HepG2 (cell line): ENCODE results near the gene APLF. TPM values are rescaled to one million over a fixed set of nuclear protein-coding genes. Genes with fewer than 3 reads are reported as not detected.
A peak's percentile ranks its signal among the peaks of the same experiment; 100 is the strongest.

Source experiments
- JUN ChIP-seq: sonication (generic); formaldehyde crosslinking; IDR thresholded peaks from 2 replicates; pipeline ENCODE4 v1.4.0; 2020; ENCODE audit warnings: mild to moderate bottlenecking, missing genetic modification reagents
- KDM4B ChIP-seq: sonication (generic); formaldehyde crosslinking; IDR thresholded peaks from 2 replicates; pipeline ENCODE4 v1.4.0; 2020; ENCODE audit warnings: missing genetic modification reagents
- KLF12 ChIP-seq: sonication (generic); formaldehyde crosslinking; IDR thresholded peaks from 2 replicates; pipeline ENCODE4 v1.4.0; 2020; ENCODE audit warnings: missing genetic modification reagents, borderline replicate concordance
- PAWR ChIP-seq: sonication (generic); formaldehyde crosslinking; IDR thresholded peaks from 2 replicates; pipeline ENCODE4 v1.4.0; 2020; ENCODE audit warnings: missing genetic modification reagents, mild to moderate bottlenecking, borderline replicate concordance
- RELA ChIP-seq: sonication (generic); formaldehyde crosslinking; IDR thresholded peaks from 2 replicates; pipeline ENCODE4 v1.4.0; 2020; ENCODE audit warnings: missing genetic modification reagents
- RNF2 ChIP-seq: fragments of 450-650 bp; conservative IDR thresholded peaks from 2 replicates; pipeline ENCODE4 v1.6.1; 2016; ENCODE audit warnings: low read depth
- SIN3A ChIP-seq: IDR thresholded peaks from 2 replicates; pipeline ENCODE4 v1.6.1; 2011; ENCODE audit warnings: low read depth, mild to moderate bottlenecking, control low read depth, low read length, borderline replicate concordance
- SSRP1 ChIP-seq: IDR thresholded peaks from 2 replicates; pipeline ENCODE4 v1.6.1; 2016; ENCODE audit warnings: control low read depth
- STAT6 ChIP-seq: sonication (generic); formaldehyde crosslinking; IDR thresholded peaks from 2 replicates; pipeline ENCODE4 v1.4.0; 2020; ENCODE audit warnings: missing genetic modification reagents, mild to moderate bottlenecking, borderline replicate concordance
- UBTF ChIP-seq: sonication (generic); formaldehyde crosslinking; IDR thresholded peaks from 2 replicates; pipeline ENCODE4 v1.4.0; 2020; ENCODE audit warnings: mild to moderate bottlenecking, missing genetic modification reagents
- ZFP36L1 ChIP-seq: sonication (generic); formaldehyde crosslinking; IDR thresholded peaks from 2 replicates; pipeline ENCODE4 v1.8.0; 2022; ENCODE audit warnings: mild to moderate bottlenecking, missing genetic modification reagents, moderate library complexity
- ZNF12 ChIP-seq: sonication (generic); formaldehyde crosslinking; IDR thresholded peaks from 2 replicates; pipeline ENCODE4 v1.5.0; 2020; ENCODE audit warnings: missing genetic modification reagents
- ZNF20 ChIP-seq: sonication (generic); formaldehyde crosslinking; IDR thresholded peaks from 2 replicates; pipeline ENCODE4 v1.4.0; 2020; ENCODE audit warnings: mild to moderate bottlenecking, moderate library complexity, missing genetic modification reagents
- ZNF598 ChIP-seq: sonication (generic); formaldehyde crosslinking; IDR thresholded peaks from 2 replicates; pipeline ENCODE4 v1.5.1; 2020; ENCODE audit warnings: mild to moderate bottlenecking, missing genetic modification reagents, borderline replicate concordance
- ZSCAN30 ChIP-seq: sonication (generic); formaldehyde crosslinking; IDR thresholded peaks from 2 replicates; pipeline ENCODE4 v1.5.0; 2020; ENCODE audit warnings: mild to moderate bottlenecking, missing genetic modification reagents
- polyA plus RNA-seq, 8 experiments: library from polyadenylated mRNA; depleted of rRNA in 3 of 8; stranded (reverse) in 7 of 8; unstranded in 1 of 8; fragments of >200 nt; fragmentation: Illumina TruSeq in 4 of 8; extraction: Trizol in 4 of 8; gene quantifications; 2 replicates each; pipeline versions ENCODE4 v1.2.1 to v1.2.3, GENCODE V29; 2011 to 2016; ENCODE audit warnings: low read depth in 4 of 8, missing spikeins in 1 of 8, mixed read lengths in 1 of 8; ENCODE audit not compliant: insufficient read depth in 1 of 8
- total RNA-seq, 5 experiments: library from RNA; depleted of rRNA; stranded (reverse); fragments of >200 nt; fragmentation: Illumina TruSeq; extraction: Trizol; gene quantifications; 2 replicates each; pipeline ENCODE4 v1.2.3, GENCODE V29; 2016; ENCODE audit warnings: low read depth in 1 of 5
- TF ChIP-seq, protein P1 (sequence below): sonication (generic); formaldehyde crosslinking; IDR thresholded peaks from 2 replicates; pipeline ENCODE4 v1.4.0; 2020; ENCODE audit warnings: mild to moderate bottlenecking, missing genetic modification reagents

APLF gene
- total and polyA plus RNA-seq, 2 of the 13 experiments (the other 11 are each of a cell fraction or from before 2014, with no cell fraction given), result 0.45 to 2.2 TPM

DNA sequence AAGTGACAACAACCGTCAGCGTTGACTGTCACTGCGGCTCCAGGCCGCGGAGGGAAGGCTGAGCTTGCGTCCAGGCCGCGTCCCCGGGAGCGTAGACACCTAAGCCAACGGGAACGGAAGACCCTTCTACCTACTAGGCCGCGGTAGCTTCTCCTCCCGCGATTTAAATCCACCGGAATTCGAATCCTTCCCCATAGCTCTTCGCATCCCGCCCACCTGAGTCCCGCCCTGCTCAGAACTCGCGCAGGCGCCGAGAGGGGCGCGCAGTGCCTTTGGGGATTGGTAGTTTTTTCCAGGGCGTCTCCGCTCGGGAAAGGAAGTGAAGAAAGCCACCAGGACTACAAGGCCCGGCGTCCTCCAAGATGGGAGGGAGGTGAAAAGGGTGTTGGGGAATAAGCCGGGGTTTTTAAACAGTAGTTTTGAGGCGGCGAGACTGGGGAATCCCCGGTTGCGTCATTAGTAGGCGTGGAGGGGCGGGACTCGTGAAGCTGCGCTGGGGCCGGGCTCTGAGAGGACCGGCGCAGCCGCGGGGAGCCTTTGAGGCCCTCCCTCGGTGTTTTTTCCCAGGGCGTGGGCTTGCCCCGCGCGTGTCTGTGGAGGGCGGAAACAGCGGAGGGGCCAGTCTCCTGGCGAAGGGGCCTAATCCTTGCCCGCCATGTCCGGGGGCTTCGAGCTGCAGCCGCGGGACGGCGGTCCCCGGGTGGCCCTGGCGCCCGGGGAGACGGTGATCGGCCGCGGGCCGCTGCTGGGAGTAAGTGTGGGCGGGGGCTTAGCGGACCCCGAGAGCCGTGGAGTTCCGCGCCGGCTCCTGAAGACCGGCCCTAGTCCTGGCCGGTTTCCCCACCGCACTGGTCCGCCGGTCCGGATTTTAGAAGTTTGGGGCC lies at the start of gene APLF, which contains the start of gene FBXO48 (continued):
- TF ChIP-seq, protein P1, sequence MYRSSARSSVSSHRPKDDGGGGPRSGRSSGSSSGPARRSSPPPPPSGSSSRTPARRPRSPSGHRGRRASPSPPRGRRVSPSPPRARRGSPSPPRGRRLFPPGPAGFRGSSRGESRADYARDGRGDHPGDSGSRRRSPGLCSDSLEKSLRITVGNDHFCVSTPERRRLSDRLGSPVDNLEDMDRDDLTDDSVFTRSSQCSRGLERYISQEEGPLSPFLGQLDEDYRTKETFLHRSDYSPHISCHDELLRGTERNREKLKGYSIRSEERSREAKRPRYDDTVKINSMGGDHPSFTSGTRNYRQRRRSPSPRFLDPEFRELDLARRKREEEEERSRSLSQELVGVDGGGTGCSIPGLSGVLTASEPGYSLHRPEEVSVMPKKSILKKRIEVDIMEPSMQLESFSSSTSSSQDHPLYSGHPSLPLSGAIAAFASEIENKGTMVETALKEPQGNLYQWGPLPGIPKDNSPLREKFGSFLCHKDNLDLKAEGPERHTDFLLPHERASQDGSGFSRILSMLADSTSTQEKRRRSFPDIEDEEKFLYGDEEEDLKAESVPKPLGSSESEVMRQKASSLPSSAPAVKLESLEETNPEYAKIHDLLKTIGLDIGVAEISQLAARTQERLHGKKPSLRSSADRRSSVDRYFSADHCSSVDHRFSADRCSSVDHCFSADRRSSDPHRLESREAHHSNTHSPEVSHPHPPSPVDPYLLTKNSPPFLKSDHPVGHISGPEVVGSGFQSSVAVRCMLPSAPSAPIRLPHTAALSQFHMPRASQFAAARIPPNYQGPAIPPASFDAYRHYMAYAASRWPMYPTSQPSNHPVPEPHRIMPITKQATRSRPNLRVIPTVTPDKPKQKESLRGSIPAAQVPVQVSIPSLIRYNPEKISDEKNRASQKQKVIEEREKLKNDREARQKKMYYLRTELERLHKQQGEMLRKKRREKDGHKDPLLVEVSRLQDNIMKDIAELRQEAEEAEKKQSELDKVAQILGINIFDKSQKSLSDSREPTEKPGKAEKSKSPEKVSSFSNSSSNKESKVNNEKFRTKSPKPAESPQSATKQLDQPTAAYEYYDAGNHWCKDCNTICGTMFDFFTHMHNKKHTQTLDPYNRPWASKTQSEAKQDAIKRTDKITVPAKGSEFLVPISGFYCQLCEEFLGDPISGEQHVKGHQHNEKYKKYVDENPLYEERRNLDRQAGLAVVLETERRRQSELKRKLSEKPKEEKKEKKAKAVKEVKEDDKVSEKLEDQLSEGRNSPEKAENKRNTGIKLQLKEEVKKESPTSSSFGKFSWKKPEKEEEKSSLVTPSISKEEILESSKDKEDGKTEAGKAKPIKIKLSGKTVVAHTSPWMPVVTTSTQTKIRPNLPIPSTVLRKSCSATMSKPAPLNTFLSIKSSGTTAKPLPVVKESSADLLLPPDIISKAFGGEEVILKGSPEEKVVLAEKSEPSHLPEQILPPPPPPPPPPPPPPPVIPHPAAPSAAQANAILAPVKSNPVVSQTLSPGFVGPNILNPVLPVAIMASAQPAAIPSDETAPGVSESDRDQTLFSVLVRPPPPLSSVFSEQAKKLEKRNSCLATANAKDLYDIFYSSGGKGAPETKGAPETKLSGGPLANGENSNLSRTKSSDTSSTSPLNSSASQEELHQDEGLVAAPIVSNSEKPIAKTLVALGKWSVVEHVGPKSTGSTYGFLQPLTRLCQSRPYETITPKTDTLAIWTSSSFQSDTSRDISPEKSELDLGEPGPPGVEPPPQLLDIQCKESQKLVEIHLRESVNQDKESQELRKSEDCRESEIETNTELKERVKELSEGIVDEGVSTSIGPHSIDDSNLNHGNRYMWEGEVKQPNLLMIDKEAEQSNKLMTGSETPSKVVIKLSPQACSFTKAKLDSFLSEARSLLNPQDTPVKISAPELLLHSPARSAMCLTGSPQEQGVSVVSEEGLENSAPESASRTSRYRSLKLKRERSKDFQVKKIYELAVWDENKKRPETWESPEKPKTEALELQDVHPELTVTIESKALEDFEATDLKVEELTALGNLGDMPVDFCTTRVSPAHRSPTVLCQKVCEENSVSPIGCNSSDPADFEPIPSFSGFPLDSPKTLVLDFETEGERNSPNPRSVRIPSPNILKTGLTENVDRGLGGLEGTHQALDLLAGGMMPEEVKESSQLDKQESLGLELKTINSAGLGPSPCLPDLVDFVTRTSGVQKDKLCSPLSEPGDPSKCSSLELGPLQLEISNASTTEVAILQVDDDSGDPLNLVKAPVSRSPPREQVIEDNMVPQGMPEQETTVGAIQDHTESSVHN (CRISPR knock-in tag), result no peak
- TF ChIP-seq UBTF (CRISPR knock-in tag) (peak; percentile 91), ZSCAN30 (CRISPR knock-in tag) (peak; percentile 82; the same call in 1 of the 2 replicates), ZNF598 (CRISPR knock-in tag) (no peak), KDM4B (peak; percentile 81), PAWR (no peak), ZNF12 (CRISPR knock-in tag) (no peak; the same call in 1 of the 2 replicates), SSRP1 (no peak), ZNF20 (CRISPR knock-in tag) (peak; percentile 94), RNF2 (peak; percentile 82), KLF12 (CRISPR knock-in tag) (0 out of 2 replicates have a peak, but pooled peaks have one; percentile 61), SIN3A (peak; percentile 81), ZFP36L1 (CRISPR knock-in tag) (peak; percentile 77), JUN (CRISPR knock-in tag) (no peak), RELA (CRISPR knock-in tag) (peak; percentile 98; the same call in 1 of the 2 replicates), STAT6 (CRISPR knock-in tag) (peak; percentile 78; the same call in 1 of the 2 replicates)
